ENCODE measurements around the gene WNK1. TPM values are rescaled to one million over a fixed set of nuclear protein-coding genes. Genes with fewer than 3 reads are reported as not detected.

Gene WNK1
- total and polyA plus RNA-seq, 12 donors: 43.5 to 408 (median 304) TPM

DNA sequence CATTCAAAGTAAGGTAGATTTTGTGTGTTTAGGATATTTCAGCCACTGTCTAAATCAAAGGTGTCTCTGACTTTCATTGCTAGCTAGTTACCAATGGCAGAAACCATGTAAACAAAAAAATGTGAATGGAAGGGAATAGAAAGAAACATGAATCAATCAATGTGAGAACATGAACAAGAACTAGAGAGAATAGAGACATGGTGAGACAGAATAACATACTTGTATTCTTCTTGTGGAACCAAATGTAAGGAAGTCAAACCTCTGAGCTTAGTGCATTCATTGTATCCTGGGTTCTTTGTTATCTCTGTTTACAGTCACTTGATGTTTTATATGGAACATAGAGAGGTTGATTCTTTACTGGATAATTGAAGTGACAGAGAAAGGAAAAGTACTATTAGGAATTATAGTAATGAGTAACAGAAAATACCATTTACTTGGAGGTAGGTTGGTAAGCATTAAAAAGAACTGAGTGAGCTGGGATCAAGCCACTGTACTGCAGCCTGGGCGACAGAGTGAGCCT is 2.6 kb upstream of the WNK1 start:
- Histone ChIP-seq H3K4me3 (no peak overlapping the region), H3K36me3 (no peaks in the 10 kb centered on the region), H3K4me1 (peaks cover 0 to 24% (median 17%) of the 10 kb centered on the region in 9 donors), H3K27ac (peak overlapping the region in 7 of 10 donors; percentile 81 to 99 (median 98)), H3K9me3 (no peaks in the 10 kb centered on the region), H3K27me3 (no peaks in the 10 kb centered on the region)
- DNase-seq (no peak), ATAC-seq (no peak)
- 77 to 86% methylated on average over 1 of the region's 1 CpG for WGBS, 2 donors
- intact Hi-C loops (cut with DNase I): loop anchor here (2.0 to 10.0 kb wide), 15 partner anchors 33 to 197 kb away; partner anchors contain the start of gene RAD52 (in 3 of the 10)
- TF ChIP-seq, protein P1, sequence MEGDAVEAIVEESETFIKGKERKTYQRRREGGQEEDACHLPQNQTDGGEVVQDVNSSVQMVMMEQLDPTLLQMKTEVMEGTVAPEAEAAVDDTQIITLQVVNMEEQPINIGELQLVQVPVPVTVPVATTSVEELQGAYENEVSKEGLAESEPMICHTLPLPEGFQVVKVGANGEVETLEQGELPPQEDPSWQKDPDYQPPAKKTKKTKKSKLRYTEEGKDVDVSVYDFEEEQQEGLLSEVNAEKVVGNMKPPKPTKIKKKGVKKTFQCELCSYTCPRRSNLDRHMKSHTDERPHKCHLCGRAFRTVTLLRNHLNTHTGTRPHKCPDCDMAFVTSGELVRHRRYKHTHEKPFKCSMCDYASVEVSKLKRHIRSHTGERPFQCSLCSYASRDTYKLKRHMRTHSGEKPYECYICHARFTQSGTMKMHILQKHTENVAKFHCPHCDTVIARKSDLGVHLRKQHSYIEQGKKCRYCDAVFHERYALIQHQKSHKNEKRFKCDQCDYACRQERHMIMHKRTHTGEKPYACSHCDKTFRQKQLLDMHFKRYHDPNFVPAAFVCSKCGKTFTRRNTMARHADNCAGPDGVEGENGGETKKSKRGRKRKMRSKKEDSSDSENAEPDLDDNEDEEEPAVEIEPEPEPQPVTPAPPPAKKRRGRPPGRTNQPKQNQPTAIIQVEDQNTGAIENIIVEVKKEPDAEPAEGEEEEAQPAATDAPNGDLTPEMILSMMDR (IDR thresholded peaks at IDR 0.05): no peak

DNA sequence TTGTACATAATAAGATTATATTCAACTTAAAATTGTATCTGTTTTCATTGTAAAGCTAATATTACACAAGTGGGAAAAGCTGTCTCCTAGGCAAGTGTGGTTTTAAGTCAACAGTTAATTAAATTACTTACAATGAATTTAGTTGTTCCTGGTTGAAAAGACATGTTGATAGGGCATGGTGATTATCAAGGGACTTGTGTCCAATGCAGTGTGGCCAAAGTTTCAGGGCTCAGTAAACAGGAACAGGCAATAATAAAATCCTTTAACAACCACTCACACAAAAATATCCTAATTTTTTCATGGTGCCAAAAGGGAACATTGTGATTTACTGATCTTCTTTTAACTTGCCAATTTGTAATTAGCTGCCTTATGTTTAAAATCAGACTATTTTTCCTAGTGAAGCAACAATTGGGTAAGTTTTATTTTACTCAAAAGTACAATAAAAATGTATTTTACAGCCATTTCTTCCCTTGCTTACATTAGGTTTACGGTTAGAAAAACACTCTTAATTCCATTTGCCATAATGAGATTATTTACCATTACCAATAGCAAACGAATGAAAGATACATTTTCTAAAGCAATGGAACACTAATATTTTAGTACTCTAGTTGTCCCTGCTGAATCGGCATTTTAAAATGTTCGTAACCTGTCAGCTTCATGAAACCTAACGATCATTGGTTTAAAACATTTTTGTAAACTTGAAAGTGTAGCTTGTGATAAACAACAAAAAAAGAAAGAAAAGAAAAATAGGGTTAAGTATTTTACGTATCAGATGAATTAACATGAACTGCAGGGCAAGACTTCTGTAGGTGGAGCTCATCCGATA is 1.8 kb upstream of the WNK1 start:
- H3K4me1 ChIP-seq: peaks cover 0 to 28% (median 19%) of the 10 kb centered on the region in 9 donors
- H3K4me3 ChIP-seq: peak overlapping the region in 9 of 10 donors; percentile 80 to 94 (median 86)
- intact Hi-C loops (cut with DNase I): loop anchor here (1.0 to 10.0 kb wide), 18 partner anchors 33 to 197 kb away; partner anchors contain the start of gene RAD52 (in 3 of the 10)
- TF ChIP-seq, protein P1 (IDR thresholded peaks at IDR 0.05): no peak
- H3K36me3 ChIP-seq: no peaks in the 10 kb centered on the region
- no peaks in the 10 kb centered on the region for H3K27me3 ChIP-seq
- no peaks in the 10 kb centered on the region for H3K9me3 ChIP-seq
- H3K27ac ChIP-seq: peak overlapping the region; percentile 81 to 99 (median 98)
- 6 to 8% methylated on average over 7 of the region's 7 CpGs for WGBS, 2 donors
- ATAC-seq: no peak
- DNase-seq: no peak

DNA sequence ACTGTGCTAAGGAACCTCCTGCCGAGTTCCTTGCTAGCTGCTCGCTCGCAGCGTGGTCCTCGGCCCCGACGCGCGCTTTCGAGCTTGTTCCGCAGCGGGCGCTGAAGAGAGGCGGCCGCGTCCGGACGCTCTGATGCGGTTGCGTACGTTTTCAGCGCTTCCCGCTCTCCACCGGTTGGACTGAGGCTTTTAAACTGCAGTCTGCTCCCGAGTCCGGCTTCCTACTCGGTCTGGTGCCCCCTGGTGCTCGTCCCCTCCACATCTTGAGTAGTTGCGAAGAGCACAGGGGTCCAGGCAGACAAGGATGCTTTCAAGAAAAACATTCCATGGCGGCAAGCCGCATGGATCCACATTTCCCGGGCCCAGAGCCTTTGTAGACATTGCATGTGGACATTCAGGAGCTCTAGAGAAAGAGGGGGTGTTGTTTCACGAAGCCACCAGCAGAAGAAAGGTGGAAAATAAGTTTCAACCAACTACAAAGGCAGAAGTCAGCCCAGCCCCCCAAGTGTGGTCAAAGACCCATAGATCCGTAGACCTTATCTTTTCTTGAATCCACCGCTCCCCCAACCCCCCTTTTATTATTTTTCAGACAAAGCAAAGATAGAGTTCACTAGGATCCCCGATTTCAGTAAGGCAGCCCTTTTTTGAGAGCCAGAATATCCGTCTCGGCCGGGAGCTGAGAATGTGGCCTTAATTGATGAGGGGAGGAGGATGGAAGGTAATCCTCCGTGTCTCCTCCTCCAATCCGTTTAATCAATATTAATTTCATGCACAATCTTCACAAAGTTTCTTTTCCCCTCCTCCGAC is 984 bp upstream of the WNK1 start:
- TF ChIP-seq, protein P1 (IDR thresholded peaks at IDR 0.05): peak; percentile 67 to 91 (median 79)
- ATAC-seq (peak; percentile 55 to 86 (median 72)), DNase-seq (peak; percentile 92 to 94)
- intact Hi-C loops (cut with DNase I): loop anchor here (1.0 to 10.0 kb wide), 18 partner anchors 34 to 196 kb away; partner anchors contain the start of gene RAD52 (in 3 of the 10)
- Histone ChIP-seq H3K27me3 (no peaks in the 10 kb centered on the region), H3K9me3 (no peaks in the 10 kb centered on the region), H3K27ac (peak overlapping the region; percentile 81 to 99 (median 98)), H3K4me1 (peaks cover 0 to 36% (median 27%) of the 10 kb centered on the region in 9 donors), H3K36me3 (no peaks in the 10 kb centered on the region), H3K4me3 (peak overlapping the region; percentile 0 to 94 (median 86))
- 0 to 1% methylated on average over 42 of the region's 42 CpGs for WGBS, 2 donors
